Heart left ventricle (tissue), 13 donors: ENCODE results near the gene EDA.

Experiments used
- CTCF ChIP-seq, 12 donors: fragments of 200-600 bp; sonication (generic) in 4 of 12; IDR thresholded peaks; one replicate each; pipeline versions ENCODE4 v1.5.0 to v1.8.0; 2018 to 2022; ENCODE audit warnings: antibody characterized with exemption in 12 of 12, mild to moderate bottlenecking in 5 of 12
- POLR2A ChIP-seq, 2 donors: fragments of 450-650 bp; IDR thresholded peaks; one replicate each; pipeline ENCODE4 v1.6.1; 2017; ENCODE audit warnings: antibody characterized with exemption in 2 of 2, mild to moderate bottlenecking in 2 of 2, moderate library complexity in 2 of 2
- donor health status: ischemic (EF 13 %, LVEDD 7.1; RV severe dilation, severe dysfunction).
- donor health status: DM: no; HTN: yes; CAD: no.
- donor health status: DM: no; HTN: no; CAD: no.
- donor health status: ischemic (EF 25% LVEDD 6.9; RV normal size, moderate dysfunction).
- donor health status: ischemic (EF 25% LVEDD 5.7; RV mildly dilated, moderate dysfunction).
- donor health status: ischemic (EF 35%, LVEDD 5.7; RV mildly dilated, moderate dysfunction).
- donor health status: nonischemic (EF 11% LVEDD 7.7; RV severe dilation, severe dysfunction).
- donor health status: DM: yes; HTN: yes; CAD: no.
- donor health status: PGD.
- donor health status: ischemic (EF 29% LVEDD 5.4; RV normal size, mild dysfunction).
- donor health status: nonischemic (EF 23%, LVEDD 6.1; RV moderate dilation, normal function).

- TF ChIP-seq CTCF (IDR thresholded peaks at IDR 0.05): no peak
- TF ChIP-seq POLR2A (IDR thresholded peaks at IDR 0.05): no peak
These were observed 427.8 kb downstream of the EDA start for GRCh38 chrX:70043685-70044084.
